Astrocyte (in vitro differentiated cells and primary cell): Measurements from ENCODE around the gene GRK5.

Experiments
- EZH2 ChIP-seq: IDR thresholded peaks from 2 replicates; pipeline ENCODE4 v1.6.1; 2012; ENCODE audit warnings: mild to moderate bottlenecking, low read length, inconsistent platforms; ENCODE audit not compliant: insufficient read depth
- TF ChIP-seq, protein P1 (sequence below): IDR thresholded peaks from 2 replicates; pipeline ENCODE4 v1.5.1; 2011; ENCODE audit warnings: low read depth, mild to moderate bottlenecking, inconsistent platforms, low read length, moderate library complexity; ENCODE audit not compliant: insufficient read depth

DNA sequence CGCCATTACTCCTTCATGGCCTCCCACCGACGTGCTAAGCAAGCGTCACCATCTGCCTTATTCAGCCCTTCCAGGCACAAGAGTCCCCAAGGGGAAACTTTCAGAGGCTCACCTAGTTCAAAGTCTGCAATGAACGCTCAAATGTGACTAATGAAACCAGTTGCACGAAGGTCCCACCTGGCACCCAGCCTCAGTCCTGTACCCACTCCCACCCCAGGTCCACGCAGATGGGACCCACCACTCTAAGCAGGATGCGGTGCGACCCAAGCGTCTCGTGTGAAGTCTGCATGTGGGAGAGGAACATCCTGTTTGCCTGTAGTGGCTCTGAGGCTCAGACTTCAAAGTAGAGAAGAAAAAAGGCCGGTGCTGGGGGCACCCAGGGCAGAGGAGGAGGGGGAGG is 294.8 kb downstream of the GRK5 start:
- TF ChIP-seq, protein P1, sequence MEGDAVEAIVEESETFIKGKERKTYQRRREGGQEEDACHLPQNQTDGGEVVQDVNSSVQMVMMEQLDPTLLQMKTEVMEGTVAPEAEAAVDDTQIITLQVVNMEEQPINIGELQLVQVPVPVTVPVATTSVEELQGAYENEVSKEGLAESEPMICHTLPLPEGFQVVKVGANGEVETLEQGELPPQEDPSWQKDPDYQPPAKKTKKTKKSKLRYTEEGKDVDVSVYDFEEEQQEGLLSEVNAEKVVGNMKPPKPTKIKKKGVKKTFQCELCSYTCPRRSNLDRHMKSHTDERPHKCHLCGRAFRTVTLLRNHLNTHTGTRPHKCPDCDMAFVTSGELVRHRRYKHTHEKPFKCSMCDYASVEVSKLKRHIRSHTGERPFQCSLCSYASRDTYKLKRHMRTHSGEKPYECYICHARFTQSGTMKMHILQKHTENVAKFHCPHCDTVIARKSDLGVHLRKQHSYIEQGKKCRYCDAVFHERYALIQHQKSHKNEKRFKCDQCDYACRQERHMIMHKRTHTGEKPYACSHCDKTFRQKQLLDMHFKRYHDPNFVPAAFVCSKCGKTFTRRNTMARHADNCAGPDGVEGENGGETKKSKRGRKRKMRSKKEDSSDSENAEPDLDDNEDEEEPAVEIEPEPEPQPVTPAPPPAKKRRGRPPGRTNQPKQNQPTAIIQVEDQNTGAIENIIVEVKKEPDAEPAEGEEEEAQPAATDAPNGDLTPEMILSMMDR, result no peak
- no peak for TF ChIP-seq EZH2
